ENCODE results near the gene IL22RA1. TPM values are rescaled to one million over a fixed set of nuclear protein-coding genes. Genes with fewer than 3 reads are reported as not detected.
A peak's percentile ranks its signal among the peaks of the same experiment; 100 is the strongest.

IL22RA1 gene
- total and polyA plus RNA-seq, 9 of the 15 experiments (the other 6 are each of a cell fraction or from before 2014, with no cell fraction given), result not detected

DNA sequence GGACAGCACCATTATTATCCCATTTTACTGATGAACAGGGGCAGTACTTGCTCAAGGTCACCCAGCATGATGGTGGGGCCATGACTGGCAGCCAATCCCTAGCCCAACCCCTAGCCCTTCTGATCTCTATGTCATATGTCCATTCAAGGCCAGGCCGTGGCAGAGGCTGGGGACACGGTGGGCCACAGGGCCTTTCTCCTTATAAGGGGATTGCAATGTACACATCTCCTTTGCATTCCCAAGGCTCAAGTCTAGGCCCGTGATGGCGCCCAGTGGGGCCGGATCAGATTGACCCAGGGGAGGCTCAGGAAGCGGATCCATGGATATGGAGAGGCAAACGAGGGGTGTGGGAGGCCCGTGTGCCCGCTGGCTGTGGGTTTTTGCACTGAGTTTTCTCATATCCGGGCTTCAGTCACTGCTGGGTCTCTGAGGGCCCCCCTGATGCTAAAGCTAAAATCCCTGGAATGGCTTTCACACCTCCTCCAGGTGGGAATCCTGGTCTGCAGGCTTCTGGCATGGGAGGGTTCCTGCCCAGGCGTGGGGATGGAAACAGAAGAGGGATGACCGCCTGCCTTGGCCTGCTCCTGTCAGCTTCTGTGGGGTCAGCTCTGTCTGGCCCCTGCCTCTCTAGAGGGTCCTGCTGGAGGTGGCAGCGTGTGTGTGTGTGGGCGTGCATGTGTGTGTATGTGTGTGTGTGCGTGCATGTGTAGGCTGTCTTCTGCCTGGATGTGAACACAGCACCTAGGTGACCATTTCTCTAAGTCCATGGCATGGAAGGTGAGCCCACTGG lies 33.1 kb downstream of the IL22RA1 start:
- no TSS peak for BruUV-seq (replicated peaks)
- Histone ChIP-seq H3K36me3 (ENCODE audit: control insufficient read depth, insufficient read depth, low read length) (no peaks in the 10 kb centered on the region), H3K79me2 (ENCODE audit: control insufficient read depth, insufficient read depth, low read length) (no peaks in the 10 kb centered on the region), H3K27ac (ENCODE audit: extremely low read depth, low read depth, low read length) (no peak overlapping the region), H3K4me3 (no peak overlapping the region), H3K27me3 (ENCODE audit: control insufficient read depth in 2 of 2, insufficient read depth in 2 of 2, low read length in 2 of 2) (peaks cover 50 to 83% of the 10 kb centered on the region in 2 experiments), H3K4me2 (ENCODE audit: insufficient read depth, low read length) (no peak overlapping the region), H4K20me1 (replicated peaks; ENCODE audit: control insufficient read depth, insufficient read depth, low read length) (peaks cover 10% of the 10 kb centered on the region), H3K9ac (ENCODE audit: insufficient read depth in 1 of 2, low read depth in 2 of 2, low read length in 2 of 2) (no peak overlapping the region), H2AFZ (ENCODE audit: low read depth, low read length) (no peak overlapping the region), H3K4me1 (replicated peaks in 1 of 2; ENCODE audit: control insufficient read depth in 2 of 2, insufficient read depth in 2 of 2, low read length in 2 of 2) (peaks cover 0 to 29% of the 10 kb centered on the region in 2 experiments; a peak in 3 of 5 replicates), H3K9me3 (replicated peaks; ENCODE audit: control insufficient read depth, insufficient read depth, low read depth, low read length) (no peaks in the 10 kb centered on the region), H3K9me1 (ENCODE audit: control insufficient read depth, insufficient read depth, low read length) (no peaks in the 10 kb centered on the region)
- in situ Hi-C loops (cut with MboI) (no loop called here), intact Hi-C loops (cut with micrococcal nuclease) (loop anchor here (5.0 kb wide), 1 partner anchor 163 kb away; no protein-coding TSS in a partner anchor)
- POLR2A ChIA-PET, result interaction anchor here (0.9 kb wide), 1 partner anchor 134 kb away, joined by 5 read pairs; no protein-coding TSS in a partner anchor
- CTCF ChIA-PET (ENCODE audit: low intra/inter-chr PET ratio), result no interaction called here
- FAIRE-seq (no peak), DNase-seq (ENCODE audit: extremely low read depth in 1 of 4, low spot score in 3 of 4) (no peak), ATAC-seq (no peak)
- 4% methylated on average over 15 of the region's 15 CpGs for WGBS (ENCODE audit: insufficient coverage, low coverage, missing lambda C conversion rate)
- TF ChIP-seq ESRRA (IDR thresholded peaks at IDR 0.05; ENCODE audit: borderline replicate concordance, low read depth) (peak; percentile 15; the same call in 1 of the 2 replicates), GATAD2B (IDR thresholded peaks at IDR 0.05; ENCODE audit: borderline replicate concordance) (no peak), EGR1 (conservative IDR thresholded peaks at IDR 0.05) (peak; percentile 40; the same call in 1 of the 2 replicates)

DNA sequence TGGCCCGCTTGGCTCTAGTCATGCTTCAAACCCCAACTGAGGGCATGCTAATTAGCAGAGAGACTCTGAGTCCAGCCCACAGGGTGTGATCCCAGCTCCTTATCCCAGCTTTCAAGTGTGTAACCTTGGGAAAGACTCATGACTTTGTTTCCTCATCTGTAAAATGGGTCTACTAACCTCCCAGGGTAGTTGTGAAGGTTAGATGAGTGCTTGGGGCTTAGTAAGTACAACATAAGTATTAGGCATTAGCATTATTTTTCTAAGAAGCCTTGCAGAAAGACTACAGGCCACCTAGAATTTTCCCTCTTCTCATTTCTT lies 33.8 kb downstream of the IL22RA1 start:
- no peak overlapping the region for H2AFZ ChIP-seq (ENCODE audit: low read depth, low read length)
- ChIA-PET POLR2A (no interaction called here), CTCF (ENCODE audit: low intra/inter-chr PET ratio) (no interaction called here)
- BruUV-seq (replicated peaks), result no TSS peak
- peaks cover 10% of the 10 kb centered on the region for H4K20me1 ChIP-seq (replicated peaks; ENCODE audit: control insufficient read depth, insufficient read depth, low read length)
- ATAC-seq (no peak), DNase-seq (ENCODE audit: extremely low read depth in 1 of 4, low spot score in 3 of 4) (no peak), FAIRE-seq (no peak)
- no peak overlapping the region for H3K4me2 ChIP-seq (ENCODE audit: insufficient read depth, low read length)
- intact Hi-C loops (cut with micrococcal nuclease) (no loop called here), in situ Hi-C loops (cut with MboI) (no loop called here)
- H3K27me3 ChIP-seq (ENCODE audit: control insufficient read depth in 2 of 2, insufficient read depth in 2 of 2, low read length in 2 of 2), result peaks cover 46 to 77% of the 10 kb centered on the region in 2 experiments
- no peaks in the 10 kb centered on the region for H3K9me3 ChIP-seq (replicated peaks; ENCODE audit: control insufficient read depth, insufficient read depth, low read depth, low read length)
- H3K4me3 ChIP-seq, result no peak overlapping the region
- WGBS (ENCODE audit: insufficient coverage, low coverage, missing lambda C conversion rate), result 10% methylated on average over 1 of the region's 1 CpG
- peaks cover 0 to 29% of the 10 kb centered on the region in 2 experiments; a peak in 3 of 5 replicates for H3K4me1 ChIP-seq (replicated peaks in 1 of 2; ENCODE audit: control insufficient read depth in 2 of 2, insufficient read depth in 2 of 2, low read length in 2 of 2)
- H3K79me2 ChIP-seq (ENCODE audit: control insufficient read depth, insufficient read depth, low read length), result no peaks in the 10 kb centered on the region
- H3K36me3 ChIP-seq (ENCODE audit: control insufficient read depth, insufficient read depth, low read length), result no peaks in the 10 kb centered on the region
- H3K9ac ChIP-seq (ENCODE audit: insufficient read depth in 1 of 2, low read depth in 2 of 2, low read length in 2 of 2), result no peak overlapping the region; a peak in 1 of 4 replicates
- H3K27ac ChIP-seq (ENCODE audit: extremely low read depth, low read depth, low read length), result no peak overlapping the region
- H3K9me1 ChIP-seq (ENCODE audit: control insufficient read depth, insufficient read depth, low read length), result no peaks in the 10 kb centered on the region
- TF ChIP-seq SMARCA5 (IDR thresholded peaks at IDR 0.05), result peak; percentile 94
- peak; percentile 85; the same call in 1 of the 2 replicates for TF ChIP-seq BCOR (IDR thresholded peaks at IDR 0.05)
- TF ChIP-seq ADNP (tag; IDR thresholded peaks at IDR 0.05), result peak; percentile 83
- TF ChIP-seq KDM1A (IDR thresholded peaks at IDR 0.05), result peak; percentile 56 to 77; a peak in 2 of 4 replicates
- peak; percentile 71 for TF ChIP-seq RBM25 (IDR thresholded peaks at IDR 0.05; ENCODE audit: low read depth, low read length, severe bottlenecking)
- TF ChIP-seq ZNF695 (CRISPR knock-in tag; IDR thresholded peaks at IDR 0.05), result no peak
- TF ChIP-seq ESRRA (IDR thresholded peaks at IDR 0.05; ENCODE audit: borderline replicate concordance, low read depth), result peak; percentile 52; the same call in 1 of the 2 replicates
- TF ChIP-seq HDAC2 (IDR thresholded peaks at IDR 0.05), result peak; percentile 40; the same call in 1 of the 2 replicates
- TF ChIP-seq, protein P1, sequence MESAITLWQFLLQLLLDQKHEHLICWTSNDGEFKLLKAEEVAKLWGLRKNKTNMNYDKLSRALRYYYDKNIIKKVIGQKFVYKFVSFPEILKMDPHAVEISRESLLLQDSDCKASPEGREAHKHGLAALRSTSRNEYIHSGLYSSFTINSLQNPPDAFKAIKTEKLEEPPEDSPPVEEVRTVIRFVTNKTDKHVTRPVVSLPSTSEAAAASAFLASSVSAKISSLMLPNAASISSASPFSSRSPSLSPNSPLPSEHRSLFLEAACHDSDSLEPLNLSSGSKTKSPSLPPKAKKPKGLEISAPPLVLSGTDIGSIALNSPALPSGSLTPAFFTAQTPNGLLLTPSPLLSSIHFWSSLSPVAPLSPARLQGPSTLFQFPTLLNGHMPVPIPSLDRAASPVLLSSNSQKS (CRISPR knock-in tag; IDR thresholded peaks at IDR 0.05), result no peak

All from K562 (cell line).